ENCODE data around the gene TET3.

DNA sequence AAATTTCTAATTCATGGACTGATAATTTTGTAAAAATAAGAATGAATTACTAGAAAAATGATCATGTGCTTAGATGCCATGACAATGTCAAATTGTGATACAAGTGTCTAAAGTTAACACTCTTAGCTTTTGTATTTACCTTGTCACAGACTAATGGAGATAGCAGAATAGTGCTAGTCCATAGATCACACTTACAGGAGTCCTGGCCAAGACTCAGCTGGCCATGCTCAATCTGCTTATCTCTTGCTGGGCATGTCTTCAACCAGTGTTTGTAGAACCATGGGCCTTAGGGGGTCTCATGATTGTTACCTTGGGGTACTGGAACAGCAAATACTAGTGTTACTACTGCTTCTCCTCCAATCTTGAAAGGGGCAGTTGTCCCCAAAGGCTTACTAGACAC is 44.0 kb downstream of the TET3 start:
- TF ChIP-seq KLF13 (tag; IDR thresholded peaks at IDR 0.05; ENCODE audit: borderline replicate concordance, low read depth) = no peak
- TF ChIP-seq TAF1 (IDR thresholded peaks at IDR 0.05; ENCODE audit: control insufficient read depth, extremely low read depth, insufficient read depth, low read length, severe bottlenecking) = no peak
- TF ChIP-seq ZNF785 (CRISPR knock-in tag; IDR thresholded peaks at IDR 0.05) = no peak
- no peak for TF ChIP-seq ILF3 (IDR thresholded peaks at IDR 0.05; ENCODE audit: borderline replicate concordance)
- TF ChIP-seq, protein P1, sequence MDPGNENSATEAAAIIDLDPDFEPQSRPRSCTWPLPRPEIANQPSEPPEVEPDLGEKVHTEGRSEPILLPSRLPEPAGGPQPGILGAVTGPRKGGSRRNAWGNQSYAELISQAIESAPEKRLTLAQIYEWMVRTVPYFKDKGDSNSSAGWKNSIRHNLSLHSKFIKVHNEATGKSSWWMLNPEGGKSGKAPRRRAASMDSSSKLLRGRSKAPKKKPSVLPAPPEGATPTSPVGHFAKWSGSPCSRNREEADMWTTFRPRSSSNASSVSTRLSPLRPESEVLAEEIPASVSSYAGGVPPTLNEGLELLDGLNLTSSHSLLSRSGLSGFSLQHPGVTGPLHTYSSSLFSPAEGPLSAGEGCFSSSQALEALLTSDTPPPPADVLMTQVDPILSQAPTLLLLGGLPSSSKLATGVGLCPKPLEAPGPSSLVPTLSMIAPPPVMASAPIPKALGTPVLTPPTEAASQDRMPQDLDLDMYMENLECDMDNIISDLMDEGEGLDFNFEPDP (CRISPR knock-in tag; IDR thresholded peaks at IDR 0.05) = no peak
- TF ChIP-seq SMAD4 (CRISPR knock-in tag; conservative IDR thresholded peaks at IDR 0.05) = no peak
- no peak for TF ChIP-seq KHSRP (IDR thresholded peaks at IDR 0.05)
- TF ChIP-seq, protein P2, sequence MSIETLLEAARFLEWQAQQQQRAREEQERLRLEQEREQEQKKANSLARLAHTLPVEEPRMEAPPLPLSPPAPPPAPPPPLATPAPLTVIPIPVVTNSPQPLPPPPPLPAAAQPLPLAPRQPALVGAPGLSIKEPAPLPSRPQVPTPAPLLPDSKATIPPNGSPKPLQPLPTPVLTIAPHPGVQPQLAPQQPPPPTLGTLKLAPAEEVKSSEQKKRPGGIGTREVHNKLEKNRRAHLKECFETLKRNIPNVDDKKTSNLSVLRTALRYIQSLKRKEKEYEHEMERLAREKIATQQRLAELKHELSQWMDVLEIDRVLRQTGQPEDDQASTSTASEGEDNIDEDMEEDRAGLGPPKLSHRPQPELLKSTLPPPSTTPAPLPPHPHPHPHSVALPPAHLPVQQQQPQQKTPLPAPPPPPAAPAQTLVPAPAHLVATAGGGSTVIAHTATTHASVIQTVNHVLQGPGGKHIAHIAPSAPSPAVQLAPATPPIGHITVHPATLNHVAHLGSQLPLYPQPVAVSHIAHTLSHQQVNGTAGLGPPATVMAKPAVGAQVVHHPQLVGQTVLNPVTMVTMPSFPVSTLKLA (conservative IDR thresholded peaks at IDR 0.05) = no peak
- no peak for TF ChIP-seq HMG20A (CRISPR knock-in tag; conservative IDR thresholded peaks at IDR 0.05)
- TF ChIP-seq SIN3A (IDR thresholded peaks at IDR 0.05; ENCODE audit: borderline replicate concordance in 2 of 2, control insufficient read depth in 1 of 2, low read depth in 2 of 2, low read length in 2 of 2) = no peak

Measured in K562 (cell line).